K562 (cell line): ENCODE results near the gene PIP5K1B.

ENCODE experiments used
- ARID2 ChIP-seq: fragments of 450-650 bp; IDR thresholded peaks from 2 replicates; pipeline ENCODE4 v1.6.1; 2017; ENCODE audit warnings: antibody characterized with exemption, mild to moderate bottlenecking
- EP300 ChIP-seq: IDR thresholded peaks from 2 replicates; pipeline ENCODE4 v1.6.1; 2012; ENCODE audit warnings: low read length, improper control_type of control experiment
- FOXK1 ChIP-seq: sonication (generic); formaldehyde crosslinking; IDR thresholded peaks from 2 replicates; pipeline ENCODE4 v1.8.0; 2022; ENCODE audit warnings: missing genetic modification reagents, mild to moderate bottlenecking, borderline replicate concordance
- MYNN ChIP-seq, 2 experiments: sonication (generic); formaldehyde crosslinking in 1 of 2; IDR thresholded peaks; 2 replicates each; pipeline versions ENCODE4 v1.5.0 to v1.6.1; 2016 to 2020; ENCODE audit warnings: antibody characterized with exemption in 1 of 2, missing genetic modification reagents in 1 of 2
- RFX1 ChIP-seq: fragments of 450-650 bp; IDR thresholded peaks from 2 replicates; pipeline ENCODE4 v1.6.1; 2016; ENCODE audit warnings: mild to moderate bottlenecking, moderate library complexity
- U2AF1 ChIP-seq: fragments of 200-400 bp; formaldehyde crosslinking; optimal IDR thresholded peaks from 2 replicates; pipeline ENCODE3; 2017; ENCODE audit warnings: mild to moderate bottlenecking, low read depth, low read length, moderate library complexity
- TF ChIP-seq, protein P1 (sequence below): fragments of 250-450 bp; sonication (Bioruptor Pico); IDR thresholded peaks from 2 replicates; pipeline ENCODE4 v1.5.0; 2020; ENCODE audit warnings: mild to moderate bottlenecking
- TF ChIP-seq, protein P2 (sequence below): fragments of 450-650 bp; IDR thresholded peaks from 2 replicates; pipeline ENCODE4 v1.6.1; 2016; ENCODE audit warnings: missing biosample characterization, missing genetic modification characterization
- TF ChIP-seq, protein P3 (sequence below), 3 experiments: IDR thresholded peaks in 2 of 3; conservative IDR thresholded peaks in 1 of 3; 2 replicates each; pipeline ENCODE4 v1.5.1; 2011 to 2012; ENCODE audit warnings: low read length in 3 of 3, mild to moderate bottlenecking in 3 of 3, control low read depth in 2 of 3, improper control_type of control experiment in 1 of 3, inconsistent platforms in 1 of 3, low read depth in 1 of 3, mixed read lengths in 1 of 3, moderate library complexity in 1 of 3; ENCODE audit not compliant: insufficient read depth in 2 of 3
- TF ChIP-seq, protein P4 (sequence below): sonication (generic); formaldehyde crosslinking; IDR thresholded peaks from 2 replicates; pipeline ENCODE4 v1.8.1; 2023; ENCODE audit warnings: mild to moderate bottlenecking, missing genetic modification reagents
- TF ChIP-seq, protein P5 (sequence below): fragments of 450-650 bp; formaldehyde crosslinking; conservative IDR thresholded peaks from 2 replicates; pipeline ENCODE4 v1.4.0; 2022; ENCODE audit warnings: mild to moderate bottlenecking, missing genetic modification characterization
- TF ChIP-seq, protein P6 (sequence below), 3 experiments: fragments of 200-800 bp in 1 of 3; fragments of 250-450 bp in 1 of 3; fragments of 450-650 bp in 1 of 3; sonication (Bioruptor Pico) in 1 of 3; sonication (Bioruptor generic) in 1 of 3; formaldehyde crosslinking in 1 of 3; IDR thresholded peaks; 2 replicates each; pipeline versions ENCODE4 v1.6.1 to v1.8.0; 2016 to 2022; ENCODE audit warnings: mild to moderate bottlenecking in 2 of 3, missing genetic modification characterization in 2 of 3, missing compliant biosample characterization in 1 of 3, moderate library complexity in 1 of 3

DNA sequence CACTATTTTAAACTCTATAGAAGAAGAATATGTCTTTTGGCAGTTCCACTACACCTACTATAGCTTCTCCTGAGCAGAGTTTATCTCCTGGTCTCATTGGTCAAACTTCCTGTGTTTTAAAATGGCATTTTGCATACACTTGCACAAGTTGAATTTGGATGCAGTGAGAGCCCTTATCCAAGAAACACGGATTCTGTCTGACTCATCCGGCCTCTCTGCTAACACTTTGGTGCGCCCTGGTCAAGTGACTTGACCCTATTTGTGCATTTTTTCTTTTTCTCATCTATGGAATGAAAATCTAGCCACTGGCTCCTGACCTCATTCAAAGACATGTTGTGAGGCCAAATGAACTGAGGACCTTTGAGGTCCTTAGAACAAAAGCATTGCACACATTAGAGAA, 20.0 kb downstream of the PIP5K1B start:
- TF ChIP-seq, protein P1, sequence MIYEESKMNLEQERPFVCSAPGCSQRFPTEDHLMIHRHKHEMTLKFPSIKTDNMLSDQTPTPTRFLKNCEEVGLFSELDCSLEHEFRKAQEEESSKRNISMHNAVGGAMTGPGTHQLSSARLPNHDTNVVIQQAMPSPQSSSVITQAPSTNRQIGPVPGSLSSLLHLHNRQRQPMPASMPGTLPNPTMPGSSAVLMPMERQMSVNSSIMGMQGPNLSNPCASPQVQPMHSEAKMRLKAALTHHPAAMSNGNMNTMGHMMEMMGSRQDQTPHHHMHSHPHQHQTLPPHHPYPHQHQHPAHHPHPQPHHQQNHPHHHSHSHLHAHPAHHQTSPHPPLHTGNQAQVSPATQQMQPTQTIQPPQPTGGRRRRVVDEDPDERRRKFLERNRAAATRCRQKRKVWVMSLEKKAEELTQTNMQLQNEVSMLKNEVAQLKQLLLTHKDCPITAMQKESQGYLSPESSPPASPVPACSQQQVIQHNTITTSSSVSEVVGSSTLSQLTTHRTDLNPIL = no peak
- TF ChIP-seq, protein P2, sequence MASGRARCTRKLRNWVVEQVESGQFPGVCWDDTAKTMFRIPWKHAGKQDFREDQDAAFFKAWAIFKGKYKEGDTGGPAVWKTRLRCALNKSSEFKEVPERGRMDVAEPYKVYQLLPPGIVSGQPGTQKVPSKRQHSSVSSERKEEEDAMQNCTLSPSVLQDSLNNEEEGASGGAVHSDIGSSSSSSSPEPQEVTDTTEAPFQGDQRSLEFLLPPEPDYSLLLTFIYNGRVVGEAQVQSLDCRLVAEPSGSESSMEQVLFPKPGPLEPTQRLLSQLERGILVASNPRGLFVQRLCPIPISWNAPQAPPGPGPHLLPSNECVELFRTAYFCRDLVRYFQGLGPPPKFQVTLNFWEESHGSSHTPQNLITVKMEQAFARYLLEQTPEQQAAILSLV = no peak
- TF ChIP-seq, protein P3, sequence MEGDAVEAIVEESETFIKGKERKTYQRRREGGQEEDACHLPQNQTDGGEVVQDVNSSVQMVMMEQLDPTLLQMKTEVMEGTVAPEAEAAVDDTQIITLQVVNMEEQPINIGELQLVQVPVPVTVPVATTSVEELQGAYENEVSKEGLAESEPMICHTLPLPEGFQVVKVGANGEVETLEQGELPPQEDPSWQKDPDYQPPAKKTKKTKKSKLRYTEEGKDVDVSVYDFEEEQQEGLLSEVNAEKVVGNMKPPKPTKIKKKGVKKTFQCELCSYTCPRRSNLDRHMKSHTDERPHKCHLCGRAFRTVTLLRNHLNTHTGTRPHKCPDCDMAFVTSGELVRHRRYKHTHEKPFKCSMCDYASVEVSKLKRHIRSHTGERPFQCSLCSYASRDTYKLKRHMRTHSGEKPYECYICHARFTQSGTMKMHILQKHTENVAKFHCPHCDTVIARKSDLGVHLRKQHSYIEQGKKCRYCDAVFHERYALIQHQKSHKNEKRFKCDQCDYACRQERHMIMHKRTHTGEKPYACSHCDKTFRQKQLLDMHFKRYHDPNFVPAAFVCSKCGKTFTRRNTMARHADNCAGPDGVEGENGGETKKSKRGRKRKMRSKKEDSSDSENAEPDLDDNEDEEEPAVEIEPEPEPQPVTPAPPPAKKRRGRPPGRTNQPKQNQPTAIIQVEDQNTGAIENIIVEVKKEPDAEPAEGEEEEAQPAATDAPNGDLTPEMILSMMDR (IDR thresholded peaks at IDR 0.05 in 2 of 3, conservative IDR thresholded peaks at IDR 0.05 in 1 of 3; ENCODE audit: insufficient read depth in 2 of 3, low read depth in 1 of 3, low read length in 3 of 3) = no peak
- TF ChIP-seq ARID2 (no peak), EP300 (no peak), RFX1 (no peak), MYNN (IDR thresholded peaks at IDR 0.05) (no peak), MYNN (CRISPR knock-in tag; IDR thresholded peaks at IDR 0.05) (no peak), U2AF1 (no peak), FOXK1 (no peak)
- TF ChIP-seq, protein P4, sequence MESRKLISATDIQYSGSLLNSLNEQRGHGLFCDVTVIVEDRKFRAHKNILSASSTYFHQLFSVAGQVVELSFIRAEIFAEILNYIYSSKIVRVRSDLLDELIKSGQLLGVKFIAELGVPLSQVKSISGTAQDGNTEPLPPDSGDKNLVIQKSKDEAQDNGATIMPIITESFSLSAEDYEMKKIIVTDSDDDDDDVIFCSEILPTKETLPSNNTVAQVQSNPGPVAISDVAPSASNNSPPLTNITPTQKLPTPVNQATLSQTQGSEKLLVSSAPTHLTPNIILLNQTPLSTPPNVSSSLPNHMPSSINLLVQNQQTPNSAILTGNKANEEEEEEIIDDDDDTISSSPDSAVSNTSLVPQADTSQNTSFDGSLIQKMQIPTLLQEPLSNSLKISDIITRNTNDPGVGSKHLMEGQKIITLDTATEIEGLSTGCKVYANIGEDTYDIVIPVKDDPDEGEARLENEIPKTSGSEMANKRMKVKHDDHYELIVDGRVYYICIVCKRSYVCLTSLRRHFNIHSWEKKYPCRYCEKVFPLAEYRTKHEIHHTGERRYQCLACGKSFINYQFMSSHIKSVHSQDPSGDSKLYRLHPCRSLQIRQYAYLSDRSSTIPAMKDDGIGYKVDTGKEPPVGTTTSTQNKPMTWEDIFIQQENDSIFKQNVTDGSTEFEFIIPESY (CRISPR knock-in tag) = no peak
- TF ChIP-seq, protein P5, sequence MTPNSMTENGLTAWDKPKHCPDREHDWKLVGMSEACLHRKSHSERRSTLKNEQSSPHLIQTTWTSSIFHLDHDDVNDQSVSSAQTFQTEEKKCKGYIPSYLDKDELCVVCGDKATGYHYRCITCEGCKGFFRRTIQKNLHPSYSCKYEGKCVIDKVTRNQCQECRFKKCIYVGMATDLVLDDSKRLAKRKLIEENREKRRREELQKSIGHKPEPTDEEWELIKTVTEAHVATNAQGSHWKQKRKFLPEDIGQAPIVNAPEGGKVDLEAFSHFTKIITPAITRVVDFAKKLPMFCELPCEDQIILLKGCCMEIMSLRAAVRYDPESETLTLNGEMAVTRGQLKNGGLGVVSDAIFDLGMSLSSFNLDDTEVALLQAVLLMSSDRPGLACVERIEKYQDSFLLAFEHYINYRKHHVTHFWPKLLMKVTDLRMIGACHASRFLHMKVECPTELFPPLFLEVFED (CRISPR knock-in tag) = no peak
- TF ChIP-seq, protein P6, sequence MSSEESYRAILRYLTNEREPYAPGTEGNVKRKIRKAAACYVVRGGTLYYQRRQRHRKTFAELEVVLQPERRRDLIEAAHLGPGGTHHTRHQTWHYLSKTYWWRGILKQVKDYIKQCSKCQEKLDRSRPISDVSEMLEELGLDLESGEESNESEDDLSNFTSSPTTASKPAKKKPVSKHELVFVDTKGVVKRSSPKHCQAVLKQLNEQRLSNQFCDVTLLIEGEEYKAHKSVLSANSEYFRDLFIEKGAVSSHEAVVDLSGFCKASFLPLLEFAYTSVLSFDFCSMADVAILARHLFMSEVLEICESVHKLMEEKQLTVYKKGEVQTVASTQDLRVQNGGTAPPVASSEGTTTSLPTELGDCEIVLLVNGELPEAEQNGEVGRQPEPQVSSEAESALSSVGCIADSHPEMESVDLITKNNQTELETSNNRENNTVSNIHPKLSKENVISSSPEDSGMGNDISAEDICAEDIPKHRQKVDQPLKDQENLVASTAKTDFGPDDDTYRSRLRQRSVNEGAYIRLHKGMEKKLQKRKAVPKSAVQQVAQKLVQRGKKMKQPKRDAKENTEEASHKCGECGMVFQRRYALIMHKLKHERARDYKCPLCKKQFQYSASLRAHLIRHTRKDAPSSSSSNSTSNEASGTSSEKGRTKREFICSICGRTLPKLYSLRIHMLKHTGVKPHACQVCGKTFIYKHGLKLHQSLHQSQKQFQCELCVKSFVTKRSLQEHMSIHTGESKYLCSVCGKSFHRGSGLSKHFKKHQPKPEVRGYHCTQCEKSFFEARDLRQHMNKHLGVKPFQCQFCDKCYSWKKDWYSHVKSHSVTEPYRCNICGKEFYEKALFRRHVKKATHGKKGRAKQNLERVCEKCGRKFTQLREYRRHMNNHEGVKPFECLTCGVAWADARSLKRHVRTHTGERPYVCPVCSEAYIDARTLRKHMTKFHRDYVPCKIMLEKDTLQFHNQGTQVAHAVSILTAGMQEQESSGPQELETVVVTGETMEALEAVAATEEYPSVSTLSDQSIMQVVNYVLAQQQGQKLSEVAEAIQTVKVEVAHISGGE (CRISPR knock-in tag; IDR thresholded peaks at IDR 0.05) = no peak
